CD4-positive, CD25-positive, alpha-beta regulatory T cell (primary cell): ENCODE measurements around the gene TUBB4A. TPM values are rescaled to one million over a fixed set of nuclear protein-coding genes. Genes with fewer than 3 reads are reported as not detected.

Source experiments
- ATAC-seq, 2 donors: fragments of 150-1000 bp; cut with Tn5 transposase; one replicate each; pipeline ENCODE4 v1.10.0; 2021; ENCODE audit warnings: low read depth in 2 of 2, moderate number of reproducible peaks in 2 of 2, moderate library complexity in 1 of 2
- DNase-seq, 3 donors: peaks; one replicate each; pipeline versions ENCODE4 v3.0.0 to v3.0.0-alpha.2; 2012 to 2022; ENCODE audit warnings: mixed read lengths in 1 of 3
- H3K27ac ChIP-seq: one replicate; pipeline ENCODE4 v1.7.0; 2013; ENCODE audit warnings: mild to moderate bottlenecking, low read length; ENCODE audit not compliant: insufficient read depth, poor library complexity, severe bottlenecking
- H3K27me3 ChIP-seq: one replicate; pipeline ENCODE4 v1.7.0; 2013; ENCODE audit warnings: low read length; ENCODE audit not compliant: control insufficient read depth, insufficient read depth
- H3K36me3 ChIP-seq: one replicate; pipeline ENCODE4 v1.7.0; 2013; ENCODE audit warnings: mild to moderate bottlenecking, low read length, moderate library complexity; ENCODE audit not compliant: control insufficient read depth, insufficient read depth
- H3K4me1 ChIP-seq: 2 replicates; pipeline ENCODE4 v1.7.0; 2013; ENCODE audit warnings: mild to moderate bottlenecking, low read length; ENCODE audit not compliant: insufficient read depth, control insufficient read depth, poor library complexity, severe bottlenecking
- H3K4me3 ChIP-seq: one replicate; pipeline ENCODE4 v1.7.0; 2013; ENCODE audit warnings: low read depth, mild to moderate bottlenecking, low read length, moderate library complexity
- H3K9me3 ChIP-seq, 2 experiments: 1 replicate in 1 of 2; 2 replicates in 1 of 2; pipeline ENCODE4 v1.7.0; 2013; ENCODE audit warnings: low read length in 2 of 2, mild to moderate bottlenecking in 1 of 2, moderate library complexity in 1 of 2; ENCODE audit not compliant: control insufficient read depth in 2 of 2
- H3K27ac Mint-ChIP-seq, 3 donors: one replicate each; pipeline ENCODE4 v1.8.0; 2020 to 2022; ENCODE audit warnings: mild to moderate bottlenecking in 3 of 3, mixed read lengths in 3 of 3, moderate library complexity in 2 of 3
- H3K27me3 Mint-ChIP-seq: one replicate; pipeline ENCODE4 v1.8.0; 2022; ENCODE audit warnings: mild to moderate bottlenecking, mixed read lengths
- H3K36me3 Mint-ChIP-seq: one replicate; pipeline ENCODE4 v1.8.0; 2020; ENCODE audit warnings: mixed read lengths
- H3K4me1 Mint-ChIP-seq, 4 donors: one replicate each; pipeline ENCODE4 v1.8.0; 2020 to 2022; ENCODE audit warnings: mixed read lengths in 4 of 4, mild to moderate bottlenecking in 1 of 4
- H3K4me3 Mint-ChIP-seq, 4 donors: one replicate each; pipeline ENCODE4 v1.8.0; 2020 to 2022; ENCODE audit warnings: mild to moderate bottlenecking in 4 of 4, mixed read lengths in 4 of 4, moderate library complexity in 3 of 4
- H3K9me3 Mint-ChIP-seq, 7 donors: one replicate each; pipeline ENCODE4 v1.8.0; 2020 to 2022; ENCODE audit warnings: mixed read lengths in 7 of 7, mild to moderate bottlenecking in 3 of 7, moderate library complexity in 2 of 7
- polyA plus RNA-seq, 4 donors: library from polyadenylated mRNA; unstranded; fragments of 300-500 nt; fragmentation: Illumina TruSeq; gene quantifications; one replicate each; pipeline ENCODE4 v1.2.3, GENCODE V29; 2021
- total RNA-seq: library from RNA; stranded (reverse); gene quantifications from one replicate; pipeline ENCODE4 v1.2.3, GENCODE V29; 2022

The TUBB4A gene
- total and polyA plus RNA-seq, 5 donors from 2014 or later = 0.36 to 1.3 (median 1.0) TPM; not detected in 2

GRCh38 chr19:6534451-6535093, 32.5 kb upstream of the TUBB4A start:
- Histone ChIP-seq H3K27ac (no peak overlapping the region), H3K4me1 (peaks cover 37% of the 10 kb centered on the region), H3K4me3 (no peak overlapping the region), H3K36me3 (no peaks in the 10 kb centered on the region), H3K27me3 (peaks cover 9% of the 10 kb centered on the region), H3K9me3 (no peaks in the 10 kb centered on the region)
- DNase-seq = no peak
- no peak overlapping the region for H3K27ac Mint-ChIP-seq
- H3K36me3 Mint-ChIP-seq = peaks cover 7% of the 10 kb centered on the region
- peaks cover 0 to 4% (median 0%) of the 10 kb centered on the region in 7 donors for H3K9me3 Mint-ChIP-seq
- H3K27me3 Mint-ChIP-seq = peaks cover 38% of the 10 kb centered on the region
- no peak for ATAC-seq
- peak overlapping the region in 2 of 4 donors; percentile 31 to 64 for H3K4me3 Mint-ChIP-seq
- H3K4me1 Mint-ChIP-seq = peaks cover 17 to 49% (median 33%) of the 10 kb centered on the region in 4 donors

- Histone ChIP-seq H3K27ac (no peak overlapping the region), H3K9me3 (no peaks in the 10 kb centered on the region), H3K27me3 (peaks cover 9% of the 10 kb centered on the region), H3K4me1 (peaks cover 37% of the 10 kb centered on the region), H3K36me3 (no peaks in the 10 kb centered on the region), H3K4me3 (no peak overlapping the region)
- DNase-seq (no peak), ATAC-seq (no peak)
- H3K9me3 Mint-ChIP-seq = peaks cover 0 to 4% (median 0%) of the 10 kb centered on the region in 7 donors
- no peak overlapping the region for H3K4me3 Mint-ChIP-seq
- no peak overlapping the region for H3K27ac Mint-ChIP-seq
- H3K36me3 Mint-ChIP-seq = peaks cover 7% of the 10 kb centered on the region
- peaks cover 38% of the 10 kb centered on the region for H3K27me3 Mint-ChIP-seq
- H3K4me1 Mint-ChIP-seq = peaks cover 17 to 49% (median 34%) of the 10 kb centered on the region in 4 donors
Measured at GRCh38 chr19:6533746-6534418, 31.8 kb upstream of the TUBB4A start.

- ATAC-seq = no peak
- peaks cover 37% of the 10 kb centered on the region for H3K4me1 ChIP-seq
- peaks cover 17 to 49% (median 34%) of the 10 kb centered on the region in 4 donors for H3K4me1 Mint-ChIP-seq
- DNase-seq = no peak
- H3K36me3 ChIP-seq = no peaks in the 10 kb centered on the region
- H3K4me3 ChIP-seq = peak overlapping the region; percentile 20
- H3K36me3 Mint-ChIP-seq = peaks cover 7% of the 10 kb centered on the region
- peak overlapping the region in 1 of 3 donors; percentile 91 for H3K27ac Mint-ChIP-seq
- H3K27me3 Mint-ChIP-seq = peaks cover 38% of the 10 kb centered on the region
- no peak overlapping the region for H3K27ac ChIP-seq
- H3K9me3 ChIP-seq = no peaks in the 10 kb centered on the region
- H3K9me3 Mint-ChIP-seq = peaks cover 0 to 4% (median 0%) of the 10 kb centered on the region in 7 donors
- peaks cover 9% of the 10 kb centered on the region for H3K27me3 ChIP-seq
- H3K4me3 Mint-ChIP-seq = peak overlapping the region in 2 of 4 donors; percentile 75 to 76
Measured at GRCh38 chr19:6533000-6533328, 30.9 kb upstream of the TUBB4A start.

- peaks cover 17 to 49% (median 34%) of the 10 kb centered on the region in 4 donors for H3K4me1 Mint-ChIP-seq
- H3K4me3 ChIP-seq = peak overlapping the region; percentile 20
Measured at GRCh38 chr19:6532244-6532999, 30.3 kb upstream of the TUBB4A start.

GRCh38 chr19:6531956-6532243, 29.8 kb upstream of the TUBB4A start:
- H3K36me3 ChIP-seq = no peaks in the 10 kb centered on the region
- peak overlapping the region; percentile 75 to 88 (median 83) for H3K4me3 Mint-ChIP-seq
- peaks cover 0 to 4% (median 0%) of the 10 kb centered on the region in 7 donors for H3K9me3 Mint-ChIP-seq
- H3K27me3 ChIP-seq = peaks cover 9% of the 10 kb centered on the region
- H3K4me1 Mint-ChIP-seq = peaks cover 17 to 46% (median 33%) of the 10 kb centered on the region in 4 donors
- H3K4me3 ChIP-seq = no peak overlapping the region
- H3K9me3 ChIP-seq = no peaks in the 10 kb centered on the region
- peaks cover 7% of the 10 kb centered on the region for H3K36me3 Mint-ChIP-seq
- H3K27ac ChIP-seq = no peak overlapping the region
- ATAC-seq (no peak), DNase-seq (no peak)
- peaks cover 37% of the 10 kb centered on the region for H3K4me1 ChIP-seq
- H3K27ac Mint-ChIP-seq = peak overlapping the region; percentile 5 to 53 (median 19)
- peaks cover 38% of the 10 kb centered on the region for H3K27me3 Mint-ChIP-seq

More at GRCh38 chr19:6532244-6532999, 30.3 kb upstream of the TUBB4A start:
- H3K4me1 ChIP-seq = peaks cover 37% of the 10 kb centered on the region
- no peaks in the 10 kb centered on the region for H3K9me3 ChIP-seq
- no peak overlapping the region for H3K27ac ChIP-seq
- Mint-ChIP-seq H3K9me3 (peaks cover 0 to 4% (median 0%) of the 10 kb centered on the region in 7 donors), H3K27ac (peak overlapping the region; percentile 5 to 91 (median 19)), H3K27me3 (peaks cover 38% of the 10 kb centered on the region), H3K4me3 (peak overlapping the region in 3 of 4 donors; percentile 75 to 88 (median 76)), H3K36me3 (peaks cover 7% of the 10 kb centered on the region)
- peaks cover 9% of the 10 kb centered on the region for H3K27me3 ChIP-seq
- ATAC-seq (no peak), DNase-seq (peak in 1 of 3 donors; percentile 36)
- no peaks in the 10 kb centered on the region for H3K36me3 ChIP-seq

GRCh38 chr19:6531163-6531955, 29.2 kb upstream of the TUBB4A start:
- Mint-ChIP-seq H3K9me3 (peaks cover 0 to 4% (median 0%) of the 10 kb centered on the region in 7 donors), H3K4me1 (peaks cover 16 to 41% (median 30%) of the 10 kb centered on the region in 4 donors), H3K36me3 (peaks cover 7% of the 10 kb centered on the region), H3K27ac (peak overlapping the region in 1 of 3 donors; percentile 5), H3K27me3 (peaks cover 38% of the 10 kb centered on the region), H3K4me3 (peak overlapping the region; percentile 75 to 88 (median 86))
- no peak for DNase-seq
- H3K4me1 ChIP-seq = peaks cover 32% of the 10 kb centered on the region
- H3K36me3 ChIP-seq = no peaks in the 10 kb centered on the region
- H3K9me3 ChIP-seq = no peaks in the 10 kb centered on the region
- H3K4me3 ChIP-seq = no peak overlapping the region
- peak in 1 of 2 donors; percentile 6 for ATAC-seq
- H3K27ac ChIP-seq = no peak overlapping the region
- H3K27me3 ChIP-seq = peaks cover 9% of the 10 kb centered on the region
